Left lobe of liver (tissue), 2 donors: ENCODE results near the gene RPRD1B. TPM values are rescaled to one million over a fixed set of nuclear protein-coding genes. Genes with fewer than 3 reads are reported as not detected.
"Not testable (repeated sequence)": the region's sequence is repeated elsewhere in the genome, so short reads cannot be mapped to it uniquely, and the experiment has no call there.

Source experiments
- ATAC-seq: fragments of 200-7000 bp; cut with Tn5 transposase; one replicate; pipeline ENCODE4 v1.9.1; 2020; ENCODE audit warnings: mild to moderate bottlenecking, moderate library complexity
- DNase-seq: peaks from one replicate; pipeline ENCODE4 v3.0.0-alpha.2; 2020; ENCODE audit warnings: low spot score
- total RNA-seq: library from RNA; stranded (reverse); gene quantifications from one replicate; pipeline ENCODE4 v1.2.1, GENCODE V29; 2021
- donor health status: DM: no; HTN: no; CAD: no; lungs with moderate emphysema.
- donor health status: DM: no; HTN: yes; CAD: no.

Gene RPRD1B
- total RNA-seq, 1 donor from 2014 or later, result 22.8 TPM

DNA sequence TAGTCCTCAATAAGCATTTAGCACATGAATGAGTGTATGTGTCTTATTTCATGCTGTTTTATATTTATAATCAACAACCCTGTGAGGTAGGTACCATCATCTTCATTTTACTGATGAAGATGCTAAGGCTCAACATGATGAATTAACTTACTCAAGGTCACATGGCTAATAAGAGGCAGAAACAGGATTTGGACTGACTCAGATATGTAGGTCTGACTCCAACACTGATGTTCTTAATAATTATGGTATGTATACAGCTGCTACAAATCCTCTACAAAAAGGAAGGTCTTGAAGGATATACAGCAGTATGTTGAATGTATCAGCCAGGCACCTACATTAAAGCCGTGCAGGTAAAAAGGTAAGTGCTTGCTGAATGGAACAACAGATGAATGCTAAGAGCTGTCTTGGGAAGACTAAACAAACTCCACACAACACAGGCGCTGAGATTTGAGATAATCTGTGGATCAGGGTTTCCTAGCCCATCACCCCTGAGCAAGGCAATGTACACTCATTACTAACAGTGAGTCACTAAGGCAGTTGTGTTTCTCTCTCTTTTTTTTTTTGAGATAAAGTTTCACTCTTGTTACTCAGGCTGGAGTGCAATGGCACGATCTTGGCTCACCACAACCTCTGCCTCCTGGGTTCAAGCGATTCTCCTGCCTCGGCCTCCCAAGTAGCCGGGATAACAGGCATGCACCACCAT lies 32.2 kb upstream of the RPRD1B start:
- DNase-seq, result no peak
- no peak for ATAC-seq

DNA sequence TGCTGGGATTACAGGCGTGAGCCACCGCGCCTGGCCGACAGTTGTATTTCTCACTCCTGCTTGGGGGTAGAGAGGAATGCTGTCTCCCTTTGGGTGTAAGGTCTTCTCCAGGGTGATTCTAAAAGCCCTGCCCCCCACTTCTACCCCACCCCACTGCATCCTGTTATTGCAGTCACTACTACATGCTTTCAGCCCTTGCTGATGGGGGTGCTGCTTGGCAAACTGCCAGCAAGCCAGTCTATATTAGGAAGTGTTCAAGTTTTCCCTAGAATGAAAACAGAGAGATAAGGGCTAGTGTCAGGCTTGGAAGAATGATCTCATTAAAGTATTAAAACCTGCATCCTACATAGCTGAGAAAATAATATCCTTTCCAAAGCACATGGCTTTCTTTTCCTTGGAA lies 31.6 kb upstream of the RPRD1B start:
- DNase-seq (no peak), ATAC-seq (no peak)

DNA sequence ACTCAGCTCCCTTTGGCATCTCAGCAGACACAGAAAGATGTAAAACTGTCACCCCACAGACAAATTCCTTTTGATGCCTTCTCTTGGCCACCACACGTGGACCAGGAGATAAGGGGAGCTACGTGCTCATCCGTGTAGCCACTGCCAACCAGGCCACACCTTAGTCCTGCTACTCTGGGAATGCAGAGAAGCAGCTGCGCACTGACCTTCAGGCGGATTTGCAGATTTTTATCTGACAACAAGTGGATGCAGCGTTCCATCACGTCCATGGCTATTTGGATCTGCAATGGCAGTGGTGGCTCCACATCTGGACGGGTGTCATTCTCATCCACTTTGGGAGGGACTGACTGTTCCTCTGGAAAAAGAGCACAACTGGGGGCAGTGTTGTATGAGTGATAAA lies 31.1 kb upstream of the RPRD1B start:
- DNase-seq, result no peak

DNA sequence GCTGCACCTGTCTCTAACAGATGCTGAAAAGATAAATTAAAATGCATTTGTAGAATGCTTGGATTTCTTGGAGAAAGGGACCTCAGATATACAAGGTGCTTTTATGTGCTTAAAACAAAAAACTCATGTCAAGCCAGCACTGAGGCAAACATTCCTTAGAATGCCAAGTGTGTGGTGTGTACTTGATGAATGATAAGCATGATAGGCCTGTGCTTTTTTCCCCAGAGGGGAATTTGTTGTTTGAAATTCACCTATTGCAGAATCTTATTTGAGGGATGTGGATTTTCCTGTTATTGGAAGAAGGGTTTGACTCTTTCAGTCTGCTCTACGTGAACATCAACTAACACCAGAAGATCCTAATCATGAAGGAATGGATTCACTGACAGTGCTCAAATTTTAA lies 29.1 kb upstream of the RPRD1B start:
- ATAC-seq, result no peak
- DNase-seq, result no peak

More for the DNA sequence above, 31.1 kb upstream of the RPRD1B start:
- ATAC-seq, result no peak

DNA sequence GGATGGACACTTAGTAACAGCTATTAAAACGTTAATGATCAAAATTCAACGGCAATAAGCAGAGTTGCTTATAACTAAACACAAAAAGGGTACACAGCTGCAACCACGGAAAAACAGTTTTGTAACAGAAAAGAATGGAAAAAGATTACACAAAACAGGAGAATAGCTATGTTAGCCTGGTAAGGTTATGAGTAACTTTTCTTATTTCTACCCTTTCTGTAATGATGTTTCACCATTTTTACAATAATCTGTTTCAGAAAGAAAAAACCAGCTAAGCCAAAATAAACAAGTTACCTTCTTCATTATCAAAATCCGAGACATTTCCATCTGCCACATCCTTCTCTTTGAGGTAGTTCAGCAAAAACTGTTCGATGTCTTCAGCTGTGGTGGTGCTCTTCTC lies 27.6 kb upstream of the RPRD1B start:
- ATAC-seq (no peak), DNase-seq (no peak)

DNA sequence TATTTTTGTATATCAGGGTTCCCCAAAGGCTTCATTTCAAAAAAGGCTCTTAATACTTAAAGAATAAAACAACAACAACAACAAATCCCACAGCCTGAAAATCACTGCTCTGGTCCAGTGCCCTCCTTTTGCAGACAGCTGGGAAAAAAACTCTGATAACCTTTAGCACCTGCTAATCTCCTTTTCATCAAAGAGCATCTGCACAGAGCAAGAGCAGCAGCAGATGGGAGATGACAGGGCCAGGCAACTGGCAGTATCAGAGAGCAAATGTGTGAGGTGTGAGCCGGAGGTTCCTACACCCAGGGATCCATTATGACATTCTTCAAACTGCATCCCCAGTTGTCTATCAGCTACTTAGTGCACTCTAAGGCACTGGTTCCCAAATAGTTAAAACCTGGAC lies 26.0 kb upstream of the RPRD1B start:
- DNase-seq (no peak), ATAC-seq (no peak)

DNA sequence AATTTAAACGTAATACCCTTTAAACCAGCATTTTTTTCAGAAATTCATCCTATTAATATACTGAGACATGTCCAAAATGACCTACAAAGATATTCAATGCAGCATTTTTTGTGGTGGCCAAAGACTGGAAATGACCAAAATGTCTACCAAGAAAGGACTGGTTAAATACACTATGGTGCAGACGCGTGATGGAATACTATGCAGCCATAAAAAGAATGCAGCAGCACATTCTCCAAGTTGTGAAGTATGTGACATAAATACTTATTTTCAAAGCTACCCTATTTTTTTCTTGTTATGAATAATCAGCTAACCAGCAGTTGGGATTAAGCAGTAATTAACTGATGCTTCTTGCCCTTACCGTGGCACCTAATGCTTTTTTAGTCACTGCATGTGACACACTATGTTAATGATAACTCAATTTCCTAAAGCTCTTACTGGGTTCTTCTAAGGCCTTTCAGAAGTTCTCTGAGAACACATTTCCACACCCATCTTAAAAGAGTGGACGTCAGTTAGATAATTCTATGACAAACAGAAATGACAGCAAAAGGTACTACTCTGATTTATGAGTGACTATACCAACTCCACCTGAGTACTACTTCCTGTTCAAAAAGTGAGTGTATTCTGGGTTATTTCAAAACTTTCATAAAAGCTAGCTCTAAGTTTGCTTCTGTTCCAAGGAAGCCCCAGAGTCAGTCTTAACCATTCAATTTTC lies 25.2 kb upstream of the RPRD1B start:
- no peak for DNase-seq
- no peak for ATAC-seq

DNA sequence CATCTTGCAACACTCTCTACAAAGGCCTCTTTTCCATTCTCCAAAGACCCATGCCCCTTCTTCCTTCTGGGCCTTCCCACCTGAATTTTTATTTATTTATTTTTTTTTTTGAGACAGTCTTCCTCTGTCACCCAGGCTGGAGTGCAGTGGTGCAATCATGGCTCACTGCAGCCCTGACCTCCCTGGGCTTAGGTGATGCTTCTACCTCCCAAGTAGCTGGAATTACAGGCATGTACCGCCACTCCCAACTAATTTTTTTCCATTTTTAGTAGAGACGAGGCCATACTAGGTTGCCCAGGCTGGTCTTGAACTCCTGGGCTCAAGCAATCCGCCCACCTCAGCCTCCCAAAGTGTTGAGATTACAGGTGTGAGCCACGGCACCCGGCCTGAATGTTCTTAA lies 24.1 kb upstream of the RPRD1B start:
- not testable (repeated sequence) for ATAC-seq, DNase-seq

DNA sequence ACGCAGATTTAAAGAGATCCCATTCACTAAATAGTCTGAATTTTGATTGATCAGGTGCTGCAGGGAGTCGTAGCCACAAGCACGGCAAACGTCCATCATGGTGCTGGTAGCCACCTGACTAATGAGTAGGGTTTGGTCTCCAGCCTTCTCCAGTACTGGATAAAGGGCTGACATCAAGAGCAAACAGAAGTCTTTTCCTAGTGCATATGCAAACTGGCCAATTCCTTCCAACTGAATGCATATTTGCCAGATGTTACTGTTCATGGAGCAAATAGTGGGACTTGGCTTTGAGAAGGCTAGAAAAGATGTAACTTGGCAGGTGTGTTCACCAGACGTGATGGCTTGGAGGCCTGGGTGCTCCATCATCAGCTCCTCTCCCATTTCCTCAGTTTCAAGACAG lies 21.9 kb upstream of the RPRD1B start:
- DNase-seq, result no peak
- ATAC-seq, result no peak

DNA sequence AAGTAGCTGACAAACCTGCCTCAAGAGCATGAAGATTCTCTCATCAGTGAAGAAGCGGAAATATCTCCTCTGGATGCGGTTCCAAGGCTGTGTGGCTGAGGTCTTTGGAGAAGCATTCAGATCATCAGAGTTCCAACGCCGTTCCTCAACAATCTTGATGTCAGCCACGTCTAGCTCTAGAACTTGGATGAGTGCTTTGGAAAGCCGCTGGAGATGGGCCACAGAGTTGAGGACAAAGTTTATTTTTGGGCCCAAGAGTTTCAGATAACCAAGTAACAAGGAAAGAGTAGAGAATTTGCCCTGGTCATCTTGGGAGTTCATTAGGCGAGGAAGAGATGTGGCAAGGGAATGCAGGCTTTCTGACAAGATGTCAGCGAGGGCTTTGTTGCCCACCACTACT lies 21.2 kb upstream of the RPRD1B start:
- DNase-seq (no peak), ATAC-seq (no peak)

DNA sequence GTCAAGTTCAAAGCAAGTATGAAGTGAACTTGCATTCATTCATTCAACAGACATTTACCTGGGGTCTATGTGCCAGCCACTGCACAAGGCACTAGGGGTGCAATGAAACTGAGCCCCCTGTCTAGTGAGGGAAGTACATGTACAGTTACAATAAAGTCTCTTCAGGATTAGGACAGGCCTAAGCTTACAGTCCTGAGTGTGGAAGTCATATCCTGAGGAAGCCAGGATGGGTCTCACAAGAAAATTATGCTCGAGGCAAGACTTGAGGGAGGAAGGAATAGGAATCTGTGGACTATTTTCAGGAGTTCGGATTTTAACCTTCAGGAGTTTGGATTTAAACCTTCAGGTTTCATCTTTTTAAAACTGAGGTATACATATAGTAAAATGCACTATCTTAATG lies 19.7 kb upstream of the RPRD1B start:
- ATAC-seq, result no peak

DNA sequence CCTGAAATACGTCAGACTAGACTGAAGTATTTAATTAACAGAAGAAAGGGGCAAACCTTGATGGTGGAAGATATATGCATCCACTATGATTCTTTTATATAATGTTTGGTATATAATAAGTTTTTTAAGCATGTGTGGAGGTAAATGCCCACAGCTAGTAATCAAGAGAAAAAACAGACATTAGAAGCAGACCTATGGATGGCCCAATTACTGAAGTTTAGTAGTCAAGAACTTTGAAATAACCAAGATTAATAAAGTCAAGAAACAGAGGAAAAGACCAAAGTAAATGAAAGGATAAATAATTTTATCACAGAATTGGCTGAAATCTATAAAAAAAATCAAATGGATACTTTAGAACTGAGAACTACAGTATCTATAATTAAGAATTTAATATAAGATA lies 15.6 kb upstream of the RPRD1B start:
- DNase-seq (no peak), ATAC-seq (no peak)

More for the DNA sequence above, 19.7 kb upstream of the RPRD1B start:
- no peak for DNase-seq

DNA sequence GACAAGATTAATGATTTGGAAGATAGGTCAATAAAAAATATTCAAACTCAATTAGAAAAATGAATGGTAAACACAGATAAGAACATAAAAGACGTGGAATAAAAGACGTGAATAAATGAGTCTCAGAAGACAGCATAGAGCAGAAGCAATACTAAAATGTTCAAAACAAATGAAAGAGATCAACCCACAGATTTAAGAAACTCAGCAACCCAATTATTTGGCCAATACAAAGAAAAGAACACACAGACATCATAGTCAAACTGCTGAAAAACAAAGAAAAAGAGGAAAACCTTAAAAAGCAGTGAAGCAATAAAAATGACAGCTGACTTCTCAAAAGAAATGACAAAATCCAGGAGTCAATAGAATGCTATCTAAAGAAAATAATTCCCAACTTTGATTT lies 15.2 kb upstream of the RPRD1B start:
- ATAC-seq, result no peak
- no peak for DNase-seq

DNA sequence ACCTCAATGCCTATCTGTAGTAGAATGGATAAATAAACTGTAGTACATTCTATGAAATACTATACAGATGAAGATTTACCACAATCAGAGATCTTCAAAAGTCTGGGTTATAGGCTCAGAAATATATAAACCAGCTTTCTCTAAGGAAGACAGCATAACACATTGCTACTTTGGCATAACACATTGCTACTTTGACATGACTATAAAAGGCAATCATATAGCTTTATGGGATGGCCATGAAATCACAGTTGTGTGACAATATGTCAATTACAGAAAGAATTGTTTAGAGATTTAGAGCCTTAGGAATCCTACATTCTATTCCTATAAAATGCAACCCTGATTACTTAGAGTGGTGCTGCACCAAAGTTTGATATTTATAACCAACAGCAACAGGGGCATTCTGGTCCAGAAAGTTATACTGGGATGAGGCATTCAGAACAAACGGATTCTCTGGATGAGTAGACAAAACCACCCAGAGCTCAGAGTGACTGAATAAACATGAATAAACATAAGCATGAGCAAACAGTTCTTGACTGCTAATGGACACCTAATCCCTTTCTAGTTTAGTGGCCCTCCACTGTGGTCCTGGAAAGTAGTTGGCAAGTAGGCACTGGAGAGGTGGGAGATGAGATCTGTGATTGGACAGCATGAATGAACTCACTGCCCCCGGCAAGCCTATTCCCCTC lies 12.3 kb upstream of the RPRD1B start:
- no peak for ATAC-seq

DNA sequence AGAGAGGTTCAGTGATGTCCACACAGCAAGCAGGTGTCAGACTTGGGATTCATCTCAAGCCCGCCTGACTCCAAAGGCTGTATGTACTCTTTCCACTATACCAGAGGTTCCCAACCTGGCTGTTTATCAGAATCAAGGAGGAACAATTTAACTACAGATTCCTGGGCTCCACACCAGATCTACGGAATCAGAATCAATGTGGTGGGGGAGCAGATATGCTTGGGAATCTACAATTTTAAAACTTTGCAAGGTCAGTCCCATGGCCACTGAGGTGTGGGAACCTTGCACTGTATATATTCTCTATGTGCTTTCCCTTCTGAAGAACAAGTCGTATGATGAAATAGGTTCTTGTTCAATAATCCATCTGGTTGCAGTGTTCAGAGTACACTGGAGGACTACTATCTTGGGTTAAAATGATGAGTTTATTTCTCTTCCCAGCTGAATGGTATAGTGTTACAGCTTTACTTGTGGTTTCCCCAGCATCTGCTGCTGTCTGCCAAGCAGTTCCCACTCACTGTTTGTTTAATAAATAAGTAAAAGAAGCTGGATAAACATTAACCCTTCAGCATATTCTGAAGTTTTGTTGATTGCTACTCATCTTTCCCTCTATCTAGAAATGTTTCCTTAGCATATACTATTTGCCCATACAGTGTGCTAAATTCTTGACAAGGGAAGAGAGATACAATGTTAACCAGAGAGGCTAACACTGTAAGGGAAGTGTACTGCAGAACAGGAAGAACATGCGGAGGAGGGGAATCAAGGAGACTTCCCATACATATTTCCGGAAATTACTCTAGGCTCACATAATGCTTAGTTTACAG lies 10.2 kb upstream of the RPRD1B start:
- peak; percentile 60 for ATAC-seq
- no peak for DNase-seq

More for the DNA sequence above, 12.3 kb upstream of the RPRD1B start:
- DNase-seq, result no peak

DNA sequence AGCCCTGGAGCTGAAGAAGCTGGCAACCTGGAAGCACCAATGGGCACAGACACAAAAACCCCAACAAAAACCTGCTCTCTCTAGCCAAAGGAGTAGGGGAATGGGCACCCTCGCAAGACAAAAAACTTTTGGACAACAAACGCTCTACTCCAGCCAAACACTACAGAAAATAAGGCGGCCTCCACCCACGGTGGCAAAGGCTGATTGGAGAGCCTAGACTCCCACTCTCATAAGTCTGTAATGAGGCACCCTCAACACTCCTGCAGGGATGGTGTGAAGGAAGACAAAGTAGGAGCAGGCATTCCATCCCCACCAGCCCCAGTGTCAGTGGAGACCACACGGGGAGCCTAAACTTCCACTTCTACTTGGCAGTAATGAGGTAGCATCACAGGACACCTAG lies 9.1 kb upstream of the RPRD1B start:
- ATAC-seq (no peak), DNase-seq (no peak)

DNA sequence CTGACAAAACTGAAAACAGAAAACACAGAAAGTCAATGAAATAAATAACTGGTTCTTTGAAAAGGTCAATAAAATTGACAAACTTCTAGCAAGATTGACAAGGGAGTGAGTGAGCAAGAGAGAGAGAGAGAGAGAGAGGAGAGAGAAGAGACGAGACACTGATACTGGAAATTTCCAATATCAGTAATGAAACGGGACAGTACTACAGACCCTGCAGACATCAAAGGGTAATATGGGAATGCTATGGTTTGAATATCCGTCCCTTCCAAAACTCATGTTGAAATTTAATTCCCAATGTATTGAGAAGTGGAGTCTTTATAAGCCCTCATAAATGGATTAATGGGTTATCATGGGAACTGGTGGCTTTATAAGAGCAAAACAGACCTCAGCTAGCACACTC lies 4.1 kb upstream of the RPRD1B start:
- ATAC-seq, result no peak

DNA sequence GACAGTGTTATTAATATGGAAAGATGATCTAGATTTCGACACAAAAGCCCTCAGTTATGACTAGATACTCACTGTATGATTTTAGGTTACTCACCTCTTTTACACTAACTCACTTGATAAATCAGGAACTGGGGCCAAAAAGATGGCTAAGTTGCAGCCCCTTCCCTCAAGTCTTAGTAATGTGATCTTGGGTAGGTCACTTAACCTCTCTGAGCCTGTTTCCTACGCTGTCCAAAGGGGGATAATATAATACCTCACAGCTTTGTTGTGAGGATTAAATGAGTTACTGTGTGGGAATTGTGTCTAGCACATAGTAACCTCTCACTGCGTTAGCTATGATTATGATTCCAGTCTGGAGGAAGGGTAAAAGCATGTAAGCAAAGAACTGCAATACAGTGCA lies 1.6 kb upstream of the RPRD1B start:
- DNase-seq (no peak), ATAC-seq (no peak)

More for the DNA sequence above, 4.1 kb upstream of the RPRD1B start:
- DNase-seq, result no peak

DNA sequence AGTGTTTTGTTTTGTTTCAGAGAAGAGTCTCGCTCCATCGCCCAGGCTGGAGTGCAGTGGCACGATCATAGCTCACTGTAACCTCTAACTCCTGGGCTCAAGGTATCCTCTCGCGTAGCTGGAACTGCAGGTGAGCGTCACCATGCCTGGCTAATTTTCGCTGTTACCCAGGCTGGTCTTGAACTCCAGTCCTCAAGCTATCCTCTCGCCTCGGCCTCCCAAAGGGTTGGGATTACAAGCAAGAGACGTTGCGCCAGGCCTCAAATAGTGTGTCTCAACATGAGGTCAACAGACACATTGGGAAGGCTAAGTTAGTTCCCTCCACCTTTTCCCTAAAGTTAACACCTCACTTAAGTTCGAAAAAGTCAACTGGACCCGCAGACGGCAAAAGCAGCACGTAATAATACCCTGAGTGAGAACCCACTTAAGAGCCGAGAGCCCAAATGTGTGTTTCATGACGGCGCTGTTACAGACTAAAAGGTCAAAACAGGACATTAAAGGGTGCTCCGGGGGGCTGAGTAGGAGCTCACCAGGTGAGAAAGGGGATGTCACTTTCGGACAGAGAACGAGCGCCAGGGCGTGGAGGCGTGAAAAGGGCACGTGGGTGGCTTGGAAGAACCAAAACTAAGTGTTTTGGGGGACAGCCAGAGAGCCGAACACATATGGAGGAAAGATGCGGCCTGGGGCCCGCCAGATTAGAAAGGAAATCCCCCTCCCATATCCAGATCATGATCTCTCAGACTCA lies 789 bp upstream of the RPRD1B start:
- ATAC-seq, result peak; percentile 54
- DNase-seq, result no peak

DNA sequence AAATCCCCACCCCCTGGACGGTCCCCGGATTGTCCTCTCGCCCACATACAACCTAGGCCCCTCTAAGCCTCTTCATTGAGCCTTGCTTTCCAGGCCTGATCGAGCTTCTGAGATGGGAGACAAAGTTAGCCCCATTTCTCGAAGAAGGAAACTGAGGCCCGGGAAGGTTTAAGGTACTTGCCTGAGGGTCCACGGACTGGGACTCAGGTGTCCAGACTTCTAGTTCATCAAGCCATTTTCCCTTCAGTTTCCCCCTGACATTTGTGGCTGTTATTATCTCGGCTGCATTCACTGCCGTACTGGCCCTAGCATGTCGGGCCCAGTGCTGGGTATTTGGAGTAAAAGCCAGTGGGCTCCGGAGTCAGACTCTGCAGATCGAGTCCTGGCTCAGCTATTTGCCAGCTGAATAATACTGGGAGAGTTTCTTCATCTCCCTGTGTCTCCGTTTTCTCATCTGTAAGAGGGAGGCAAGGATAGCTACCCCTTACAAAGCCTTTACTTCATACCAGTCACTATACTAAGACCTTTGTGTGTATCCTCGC lies 633 bp downstream of the RPRD1B start:
- no peak for DNase-seq

More for the DNA sequence above, 633 bp downstream of the RPRD1B start:
- ATAC-seq, result peak; percentile 21
